ENCODE data around the gene JAGN1.

GRCh38 chr3:9934993-9935392, 44.6 kb downstream of the JAGN1 start:
- no peak for TF ChIP-seq CTCF (IDR thresholded peaks at IDR 0.05)
- TF ChIP-seq POLR2A (IDR thresholded peaks at IDR 0.05), result no peak

Measured in uterus (tissue), 2 donors.